Measurements from ENCODE around the gene STK36. TPM values are rescaled to one million over a fixed set of nuclear protein-coding genes. Genes with fewer than 3 reads are reported as not detected.

The STK36 gene
- total RNA-seq: 41.1 TPM
- long read RNA-seq, full-length matches to known transcripts: 3 of 16 reads
- long read RNA-seq, partial matches to known transcripts: 10 of 16 reads
- long read RNA-seq, other reads (novel, unspliced or antisense): 3 of 16 reads

GRCh38 chr2:218671654-218672566, at the start of gene STK36, which contains the start of gene RNF25:
STK36 (plus strand) TSS chr2:218672086; CDS start chr2:218672830, 744 bp downstream.
RNF25 (minus strand) TSS chr2:218672002; CDS start chr2:218671970, 32 bp downstream.
- Histone ChIP-seq H3K27me3 (ENCODE audit: low read depth) (no peaks in the 10 kb centered on the region), H3K36me3 (peaks cover 30% of the 10 kb centered on the region), H3K4me3 (peak within 1 kb of the TSS; percentile 94), H3K27ac (peak within 1 kb of the TSS; percentile 76), H3K9me3 (no peaks in the 10 kb centered on the region), H3K4me1 (peaks cover 15% of the 10 kb centered on the region)
- TF ChIP-seq CTCF (IDR thresholded peaks at IDR 0.05): no peak
- ATAC-seq: peak; percentile 96 to 99
- peak; percentile 90 for DNase-seq
- intact Hi-C loops (cut with DNase I): no loop called here

- peaks cover 9% of the 10 kb centered on the region for H3K4me1 ChIP-seq
- no peaks in the 10 kb centered on the region for H3K36me3 ChIP-seq
- H3K9me3 ChIP-seq: no peaks in the 10 kb centered on the region
- no peaks in the 10 kb centered on the region for H3K27me3 ChIP-seq (ENCODE audit: low read depth)
- H3K4me3 ChIP-seq: no peak overlapping the region
- no peak for TF ChIP-seq CTCF (IDR thresholded peaks at IDR 0.05)
- no peak for DNase-seq
- no peak for ATAC-seq
- intact Hi-C loops (cut with DNase I): no loop called here
- no peak overlapping the region for H3K27ac ChIP-seq
These were observed 49.1 kb upstream of the STK36 start for GRCh38 chr2:218622606-218623365.

GRCh38 chr2:218623366-218623705, 48.5 kb upstream of the STK36 start:
- Histone ChIP-seq H3K27me3 (ENCODE audit: low read depth) (no peaks in the 10 kb centered on the region), H3K4me3 (no peak overlapping the region), H3K4me1 (peaks cover 9% of the 10 kb centered on the region), H3K36me3 (no peaks in the 10 kb centered on the region), H3K9me3 (no peaks in the 10 kb centered on the region), H3K27ac (no peak overlapping the region)
- intact Hi-C loops (cut with DNase I): no loop called here
- DNase-seq (no peak), ATAC-seq (no peak)
- no peak for TF ChIP-seq CTCF (IDR thresholded peaks at IDR 0.05)

- no peak for TF ChIP-seq CTCF (IDR thresholded peaks at IDR 0.05)
- peaks cover 9% of the 10 kb centered on the region for H3K4me1 ChIP-seq
- H3K27ac ChIP-seq: no peak overlapping the region
- H3K27me3 ChIP-seq (ENCODE audit: low read depth): no peaks in the 10 kb centered on the region
- H3K36me3 ChIP-seq: no peaks in the 10 kb centered on the region
- no peak for ATAC-seq
- H3K9me3 ChIP-seq: no peaks in the 10 kb centered on the region
- H3K4me3 ChIP-seq: no peak overlapping the region
- no peak for DNase-seq
- intact Hi-C loops (cut with DNase I): no loop called here
These were observed 45.5 kb upstream of the STK36 start for GRCh38 chr2:218626369-218626768.

GRCh38 chr2:218627939-218628338, 43.9 kb upstream of the STK36 start:
- intact Hi-C loops (cut with DNase I): no loop called here
- TF ChIP-seq CTCF (IDR thresholded peaks at IDR 0.05): no peak
- H3K4me3 ChIP-seq: no peak overlapping the region
- H3K27ac ChIP-seq: no peak overlapping the region
- no peaks in the 10 kb centered on the region for H3K27me3 ChIP-seq (ENCODE audit: low read depth)
- H3K9me3 ChIP-seq: no peaks in the 10 kb centered on the region
- H3K36me3 ChIP-seq: no peaks in the 10 kb centered on the region
- no peak for DNase-seq
- peaks cover 4% of the 10 kb centered on the region for H3K4me1 ChIP-seq
- no peak for ATAC-seq
